Prostate gland (tissue), 2 donors: Measurements from ENCODE around the gene RASGRF2. TPM values are rescaled to one million over a fixed set of nuclear protein-coding genes. Genes with fewer than 3 reads are reported as not detected.

ENCODE experiments used
- DNase-seq: peaks from one replicate; pipeline ENCODE4 v3.0.0-alpha.2; 2019; ENCODE audit warnings: low spot score
- H3K27ac ChIP-seq, 2 donors: fragments of 200-600 bp; sonication (generic); 2 replicates each; pipeline ENCODE4 v1.5.1; 2017 to 2019
- H3K27me3 ChIP-seq: fragments of 200-600 bp; sonication (generic); replicated peaks from 2 replicates; pipeline ENCODE4 v1.5.1; 2019; ENCODE audit not compliant: insufficient read depth
- H3K36me3 ChIP-seq, 2 donors: fragments of 200-600 bp; sonication (generic); 1 replicate in 1 of 2; 2 replicates in 1 of 2; pipeline versions ENCODE4 v1.5.1 to v1.8.1; 2017 to 2019
- H3K4me1 ChIP-seq: fragments of 200-600 bp; sonication (generic); replicated peaks from 2 replicates; pipeline ENCODE4 v1.5.1; 2019
- H3K4me3 ChIP-seq, 2 donors: fragments of 200-600 bp; sonication (generic); 2 replicates each; pipeline ENCODE4 v1.5.1; 2017 to 2019
- H3K9me3 ChIP-seq: fragments of 200-600 bp; sonication (generic); 2 replicates; pipeline ENCODE4 v1.5.1; 2017
- CTCF ChIP-seq, 4 experiments: fragments of 200-600 bp in 2 of 4; fragments of 450-650 bp in 2 of 4; sonication (generic) in 2 of 4; IDR thresholded peaks; 1 replicate in 3 of 4; 2 replicates in 1 of 4; pipeline ENCODE4 v1.5.1; 2016 to 2019; ENCODE audit warnings: antibody characterized with exemption in 4 of 4, mild to moderate bottlenecking in 2 of 4, moderate library complexity in 2 of 4
- POLR2A ChIP-seq: fragments of 450-650 bp; IDR thresholded peaks from one replicate; pipeline ENCODE4 v1.6.1; 2016; ENCODE audit warnings: antibody characterized with exemption, mild to moderate bottlenecking
- POLR2AphosphoS5 ChIP-seq: sonication (generic); formaldehyde crosslinking; IDR thresholded peaks from one replicate; pipeline ENCODE4 v1.6.1; 2017; ENCODE audit warnings: antibody characterized with exemption
- WGBS: methylation state at CpG from one replicate; pipeline ENCODE4 v1.1.5; 2018; 5-methylcytosine and 5-hydroxymethylcytosine counted together
- intact Hi-C: fragments of 100-400 bp; cut with DNase I; formaldehyde crosslinking; loops from one replicate; pipeline ENCODE4 v1.14.2; 2022
- total RNA-seq, 2 donors: library from RNA; depleted of rRNA; stranded (reverse); fragments of >200 nt; gene quantifications; one replicate each; pipeline ENCODE4 v1.1.0, GENCODE V29; 2016

Gene RASGRF2
- total RNA-seq, 2 donors from 2014 or later: 3.0 to 7.6 TPM

- intact Hi-C loops: no loop called here
- WGBS: 85% methylated on average over 6 of the region's 6 CpGs
- Histone ChIP-seq H3K4me3 (no peak overlapping the region), H3K4me1 (no peaks in the 10 kb centered on the region), H3K27ac (no peak overlapping the region), H3K27me3 (no peaks in the 10 kb centered on the region), H3K9me3 (no peaks in the 10 kb centered on the region), H3K36me3 (no peaks in the 10 kb centered on the region)
- TF ChIP-seq POLR2A (no peak), POLR2AphosphoS5 (no peak), CTCF (IDR thresholded peaks at IDR 0.05) (no peak)
- no peak for DNase-seq
Observed at GRCh38 chr5:81188962-81189361, 228.8 kb downstream of the RASGRF2 start.

GRCh38 chr5:81189875-81190498 lies 229.8 kb downstream of the RASGRF2 start:
- Histone ChIP-seq H3K27me3 (no peaks in the 10 kb centered on the region), H3K4me1 (no peaks in the 10 kb centered on the region), H3K9me3 (no peaks in the 10 kb centered on the region), H3K4me3 (no peak overlapping the region), H3K27ac (no peak overlapping the region), H3K36me3 (no peaks in the 10 kb centered on the region)
- intact Hi-C loops: loop anchor here (10.0 kb wide), 2 partner anchors 475 to 505 kb away; no protein-coding TSS in a partner anchor
- 87% methylated on average over 14 of the region's 14 CpGs for WGBS
- TF ChIP-seq POLR2AphosphoS5 (no peak), CTCF (IDR thresholded peaks at IDR 0.05) (no peak), POLR2A (no peak)
- DNase-seq: no peak

- intact Hi-C loops: loop anchor here (10.0 kb wide), 2 partner anchors 477 to 507 kb away; no protein-coding TSS in a partner anchor
- 88% methylated on average over 9 of the region's 9 CpGs for WGBS
- no peak for DNase-seq
- no peaks in the 10 kb centered on the region for H3K4me1 ChIP-seq
- TF ChIP-seq POLR2A (no peak), CTCF (IDR thresholded peaks at IDR 0.05) (no peak), POLR2AphosphoS5 (no peak)
- no peaks in the 10 kb centered on the region for H3K27me3 ChIP-seq
- H3K36me3 ChIP-seq: no peaks in the 10 kb centered on the region
- no peak overlapping the region for H3K27ac ChIP-seq
- no peaks in the 10 kb centered on the region for H3K9me3 ChIP-seq
- H3K4me3 ChIP-seq: no peak overlapping the region
Observed at GRCh38 chr5:81191726-81192372, 231.7 kb downstream of the RASGRF2 start.

GRCh38 chr5:81192373-81192750 lies 232.2 kb downstream of the RASGRF2 start:
- H3K27ac ChIP-seq: no peak overlapping the region
- no peaks in the 10 kb centered on the region for H3K4me1 ChIP-seq
- intact Hi-C loops: loop anchor here (10.0 kb wide), 2 partner anchors 478 to 508 kb away; no protein-coding TSS in a partner anchor
- TF ChIP-seq POLR2AphosphoS5 (no peak), POLR2A (no peak)
- no peak overlapping the region for H3K4me3 ChIP-seq
- 64% methylated on average over 8 of the region's 8 CpGs for WGBS
- no peak for DNase-seq
- no peaks in the 10 kb centered on the region for H3K27me3 ChIP-seq
- no peaks in the 10 kb centered on the region for H3K9me3 ChIP-seq
- no peaks in the 10 kb centered on the region for H3K36me3 ChIP-seq

GRCh38 chr5:81194633-81195334 lies 234.6 kb downstream of the RASGRF2 start:
- Histone ChIP-seq H3K36me3 (no peaks in the 10 kb centered on the region), H3K27ac (no peak overlapping the region), H3K4me1 (no peaks in the 10 kb centered on the region), H3K9me3 (no peaks in the 10 kb centered on the region), H3K4me3 (no peak overlapping the region), H3K27me3 (no peaks in the 10 kb centered on the region)
- TF ChIP-seq POLR2AphosphoS5 (no peak), POLR2A (no peak), CTCF (IDR thresholded peaks at IDR 0.05) (peak; percentile 63 to 85 (median 76))
- DNase-seq: peak; percentile 68
- intact Hi-C loops: loop anchor here (5.0 to 10.0 kb wide), 3 partner anchors 232 to 510 kb away; partner anchors contain the start of gene RASGRF2
- WGBS: 27% methylated on average over 31 of the region's 31 CpGs
